Stimulated activated CD8-positive, alpha-beta memory T cell treated with anti-CD3 and anti-CD28 coated beads, Interleukin-15, amount 100 ng/mL, for 1 hour (primary cell): ENCODE results near the gene PEX16.

ENCODE experiments used
- DNase-seq: peaks from one replicate; pipeline ENCODE4 v3.0.0-alpha.2; 2020; ENCODE audit warnings: low read depth

Gene PEX16

GRCh38 chr11:45917623-45918330 lies at the start of gene PEX16:
PEX16 (minus strand) TSS chr11:45917877; CDS start chr11:45917811, 66 bp downstream.
- peak; percentile 84 for DNase-seq

GRCh38 chr11:45964911-45965389 lies 47.3 kb upstream of the PEX16 start:
- DNase-seq: peak; percentile 29

GRCh38 chr11:45961751-45962240 lies 44.1 kb upstream of the PEX16 start:
- DNase-seq: no peak

- no peak for DNase-seq
Measured at GRCh38 chr11:45960387-45961095, 42.9 kb upstream of the PEX16 start.

- DNase-seq: no peak
Measured at GRCh38 chr11:45959851-45960250, 42.2 kb upstream of the PEX16 start.

- no peak for DNase-seq
Measured at GRCh38 chr11:45949992-45950407, 32.3 kb upstream of the PEX16 start.

GRCh38 chr11:45948356-45948755 lies 30.7 kb upstream of the PEX16 start:
- no peak for DNase-seq

GRCh38 chr11:45947885-45948284 lies 30.2 kb upstream of the PEX16 start:
- DNase-seq: no peak

GRCh38 chr11:45945397-45945999 lies 27.8 kb upstream of the PEX16 start:
- no peak for DNase-seq

- DNase-seq: no peak
Measured at GRCh38 chr11:45942381-45942780, 24.7 kb upstream of the PEX16 start.

- no peak for DNase-seq
Measured at GRCh38 chr11:45941285-45941684, 23.6 kb upstream of the PEX16 start.

- DNase-seq: no peak
Measured at GRCh38 chr11:45939836-45940235, 22.2 kb upstream of the PEX16 start.

GRCh38 chr11:45937916-45938315 lies 20.2 kb upstream of the PEX16 start:
- DNase-seq: no peak

GRCh38 chr11:45936511-45937054 lies 18.9 kb upstream of the PEX16 start:
- no peak for DNase-seq

- no peak for DNase-seq
Measured at GRCh38 chr11:45935349-45936064, 17.8 kb upstream of the PEX16 start.

- no peak for DNase-seq
Measured at GRCh38 chr11:45934580-45935318, 17.1 kb upstream of the PEX16 start.

- no peak for DNase-seq
Measured at GRCh38 chr11:45933846-45934579, 16.3 kb upstream of the PEX16 start.

- no peak for DNase-seq
Measured at GRCh38 chr11:45933131-45933831, 15.6 kb upstream of the PEX16 start.

GRCh38 chr11:45932217-45932616 lies 14.5 kb upstream of the PEX16 start:
- DNase-seq: no peak

GRCh38 chr11:45931739-45932138 lies 14.1 kb upstream of the PEX16 start:
- DNase-seq: no peak
